NB4 (cell line): Measurements from ENCODE around the gene LIN7A.

Source experiments
- DNase-seq: peaks from one replicate; pipeline ENCODE4 v3.0.0; 2010; ENCODE audit warnings: low read depth
- H3K4me3 ChIP-seq: one replicate; pipeline ENCODE4 v1.5.1; 2011; ENCODE audit warnings: mild to moderate bottlenecking, low read depth, low read length, moderate library complexity
- CTCF ChIP-seq: IDR thresholded peaks from one replicate; pipeline ENCODE4 v1.5.1; 2012; ENCODE audit warnings: low read depth, low read length
- MAX ChIP-seq: IDR thresholded peaks from 2 replicates; pipeline ENCODE4 v1.6.1; 2011; ENCODE audit warnings: low read depth, low read length
- MYC ChIP-seq: IDR thresholded peaks from 2 replicates; pipeline ENCODE4 v1.6.1; 2011; ENCODE audit warnings: low read depth, low read length
- POLR2A ChIP-seq: IDR thresholded peaks from 2 replicates; pipeline ENCODE4 v1.6.1; 2011; ENCODE audit warnings: mild to moderate bottlenecking; ENCODE audit not compliant: insufficient read length; ENCODE audit errors: extremely low read depth

The LIN7A gene

GRCh38 chr12:80968326-80968725 lies 30.6 kb upstream of the LIN7A start:
- no peak overlapping the region for H3K4me3 ChIP-seq
- no peak for DNase-seq
- TF ChIP-seq CTCF (no peak), POLR2A (no peak), MAX (no peak), MYC (no peak)

GRCh38 chr12:80967565-80967964 lies 29.8 kb upstream of the LIN7A start:
- TF ChIP-seq MYC: no peak
- TF ChIP-seq POLR2A: no peak
- no peak for TF ChIP-seq MAX
- H3K4me3 ChIP-seq: no peak overlapping the region
- DNase-seq: no peak

DNA sequence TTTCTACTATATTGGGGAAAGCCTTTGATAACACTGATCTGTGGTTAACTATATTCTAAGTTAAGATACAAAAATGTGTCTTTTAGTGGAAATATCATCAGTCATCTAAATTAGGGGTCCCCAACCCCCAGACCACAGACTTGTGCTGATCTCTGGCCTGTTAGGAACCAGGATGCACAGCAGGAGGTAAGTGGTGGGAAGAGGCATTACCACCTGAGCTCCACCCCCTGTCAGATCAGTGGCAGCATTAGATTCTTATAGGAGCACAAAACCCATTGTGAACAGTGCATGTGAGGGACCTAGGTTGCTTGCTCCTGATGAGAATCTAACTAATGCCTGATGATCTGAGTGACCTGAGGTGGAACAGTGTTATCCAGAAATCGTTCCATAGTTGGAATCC lies 28.3 kb upstream of the LIN7A start:
- DNase-seq: no peak
- no peak overlapping the region for H3K4me3 ChIP-seq
- TF ChIP-seq MAX (no peak), MYC (no peak), POLR2A (no peak), CTCF (no peak)

GRCh38 chr12:80958162-80958561 lies 20.4 kb upstream of the LIN7A start:
- peak; percentile 11 for DNase-seq
- no peak for TF ChIP-seq CTCF
- no peak for TF ChIP-seq MAX
- TF ChIP-seq POLR2A: no peak
- no peak for TF ChIP-seq MYC
- no peak overlapping the region for H3K4me3 ChIP-seq

GRCh38 chr12:80954857-80955520 lies 17.3 kb upstream of the LIN7A start:
- TF ChIP-seq POLR2A: no peak
- no peak for TF ChIP-seq MAX
- no peak for TF ChIP-seq MYC
- no peak for TF ChIP-seq CTCF

DNA sequence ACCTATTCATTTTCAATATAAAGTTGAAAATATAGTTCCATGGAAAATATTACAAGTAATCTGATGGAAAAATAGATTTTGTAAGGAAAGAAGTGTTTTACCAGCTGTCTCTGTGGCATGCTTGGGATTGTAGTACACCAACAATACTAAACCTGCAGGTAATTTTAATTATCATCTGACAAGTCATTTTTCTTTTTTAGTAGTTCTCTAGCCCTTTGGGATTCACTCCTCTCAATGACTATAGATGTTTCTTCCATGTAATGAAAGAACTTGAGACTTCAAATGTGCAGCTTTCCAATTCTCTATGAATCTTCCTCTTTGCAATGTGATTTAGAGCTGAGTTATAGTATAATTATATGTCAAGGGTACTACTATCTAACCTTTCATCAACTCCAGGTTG lies 14.7 kb upstream of the LIN7A start:
- no peak overlapping the region for H3K4me3 ChIP-seq
- no peak for DNase-seq
- TF ChIP-seq MYC: no peak
- no peak for TF ChIP-seq CTCF
- no peak for TF ChIP-seq POLR2A
- no peak for TF ChIP-seq MAX

More at GRCh38 chr12:80954857-80955520, 17.3 kb upstream of the LIN7A start:
- H3K4me3 ChIP-seq: no peak overlapping the region
- DNase-seq: no peak
